HCT116 (cell line): Measurements from ENCODE around the gene MYH10. TPM values are rescaled to one million over a fixed set of nuclear protein-coding genes. Genes with fewer than 3 reads are reported as not detected.

Experiments used
- ATAC-seq: fragments of 200-7000 bp; cut with Tn5 transposase; 2 replicates; pipeline ENCODE4 v1.9.1; 2020; ENCODE audit warnings: mild to moderate bottlenecking, moderate library complexity
- BruUV-seq: library from RNA; stranded (reverse); fragments of 400-500 nt; replicated peaks from 2 replicates; lab custom pipeline; 2021; lab: Mats Ljungman, UMichigan
- CTCF ChIA-PET: fragments of 300-600 bp; sonication (Branson Sonifier 250); formaldehyde crosslinking; loops from one replicate; lab custom pipeline; 2021; ENCODE audit warnings: antibody characterized with exemption; lab: Charles Lee
- POLR2A ChIA-PET: fragments of 300-600, 350-600 bp; sonication (Branson Sonifier 250); formaldehyde crosslinking; loops from one replicate; lab custom pipeline; 2021; ENCODE audit warnings: antibody characterized with exemption; lab: Charles Lee
- RAD21 ChIA-PET, 2 experiments: fragments of 300-600 bp; sonication (Branson Sonifier 250); formaldehyde crosslinking; loops; one replicate each; lab custom pipeline; 2023; ENCODE audit warnings: low total read pairs in 2 of 2; ENCODE audit not compliant: uncharacterized antibody in 2 of 2, unreplicated experiment in 2 of 2, low non-redundant PET in 1 of 2; lab: Charles Lee
- DNase-seq: peaks from one replicate; pipeline ENCODE4 v3.0.0-alpha.2; 2010; ENCODE audit warnings: low read depth, low spot score
- H2AFZ ChIP-seq: fragments of 200-600 bp; shearing (Covaris generic), sonication (generic); 2 replicates; pipeline ENCODE4 v1.6.1; 2017; ENCODE audit warnings: low read depth, mixed run types, mixed read lengths, antibody characterized with exemption, low read length; ENCODE audit not compliant: poor library complexity, severe bottlenecking
- H3K27ac ChIP-seq: 2 replicates; pipeline ENCODE4 v1.5.1; 2012; ENCODE audit warnings: low read depth, low read length
- H3K27me3 ChIP-seq: fragments of 200-600 bp; sonication (generic); 2 replicates; pipeline ENCODE4 v1.6.1; 2016; ENCODE audit warnings: mixed run types, low read length, mixed read lengths; ENCODE audit not compliant: insufficient read depth
- H3K36me3 ChIP-seq, 2 experiments: fragments of 200-500 bp in 1 of 2; fragments of 200-600 bp in 1 of 2; sonication (Bioruptor generic) in 1 of 2; sonication (generic) in 1 of 2; 2 replicates each; pipeline versions ENCODE4 v1.5.1 to v1.6.1; 2014 to 2016; ENCODE audit warnings: low read length in 2 of 2, inconsistent platforms in 1 of 2, mixed read lengths in 1 of 2, mixed run types in 1 of 2; ENCODE audit not compliant: insufficient read depth in 2 of 2, control insufficient read depth in 1 of 2
- H3K4me1 ChIP-seq, 2 experiments: fragments of 200-600 bp in 1 of 2; sonication (generic) in 1 of 2; 2 replicates each; pipeline versions ENCODE4 v1.5.1 to v1.6.1; 2012 to 2017; ENCODE audit warnings: low read length in 2 of 2, inconsistent platforms in 1 of 2, mild to moderate bottlenecking in 1 of 2, mixed read lengths in 1 of 2, mixed run types in 1 of 2, moderate library complexity in 1 of 2; ENCODE audit not compliant: insufficient read depth in 2 of 2, control insufficient read depth in 1 of 2
- H3K4me2 ChIP-seq: fragments of 200-600 bp; sonication (generic); 2 replicates; pipeline ENCODE4 v1.6.1; 2017; ENCODE audit warnings: mixed run types, low read length, mixed read lengths
- H3K4me3 ChIP-seq, 2 experiments: fragments of 200-600 bp in 1 of 2; sonication (generic) in 1 of 2; replicated peaks in 1 of 2; 2 replicates each; pipeline ENCODE4 v1.5.1; 2011 to 2016; ENCODE audit warnings: low read length in 2 of 2, control low read depth in 1 of 2, low read depth in 1 of 2, mild to moderate bottlenecking in 1 of 2, mixed read lengths in 1 of 2, mixed run types in 1 of 2
- H3K79me2 ChIP-seq: fragments of 200-600 bp; sonication (generic); 2 replicates; pipeline ENCODE4 v1.6.1; 2017; ENCODE audit warnings: mild to moderate bottlenecking, mixed run types, low read length, moderate library complexity, mixed read lengths; ENCODE audit not compliant: insufficient read depth
- H3K9ac ChIP-seq: fragments of 200-600 bp; sonication (generic); 2 replicates; pipeline ENCODE4 v1.6.1; 2016; ENCODE audit warnings: low read length, mixed read lengths
- H3K9me2 ChIP-seq: fragments of 200-600 bp; sonication (generic), shearing (Covaris generic); 2 replicates; pipeline ENCODE4 v1.6.1; 2017; ENCODE audit warnings: mixed run types, mild to moderate bottlenecking, moderate library complexity; ENCODE audit not compliant: insufficient read depth
- H3K9me3 ChIP-seq, 2 experiments: fragments of 200-500 bp in 1 of 2; fragments of 200-600 bp in 1 of 2; sonication (Bioruptor generic) in 1 of 2; sonication (generic) in 1 of 2; 2 replicates each; pipeline ENCODE4 v1.6.1; 2014 to 2017; ENCODE audit warnings: low read length in 2 of 2, mixed read lengths in 2 of 2, inconsistent platforms in 1 of 2, low read depth in 1 of 2, mild to moderate bottlenecking in 1 of 2, mixed run types in 1 of 2, moderate library complexity in 1 of 2; ENCODE audit not compliant: control insufficient read depth in 1 of 2, insufficient read depth in 1 of 2
- H4K20me1 ChIP-seq: fragments of 200-600 bp; sonication (generic), shearing (Covaris generic); 2 replicates; pipeline ENCODE4 v1.6.1; 2017; ENCODE audit warnings: mixed run types, mild to moderate bottlenecking, moderate library complexity; ENCODE audit not compliant: insufficient read depth
- CBX3 ChIP-seq: IDR thresholded peaks from 2 replicates; pipeline ENCODE4 v1.6.1; 2012; ENCODE audit warnings: low read depth
- EGR1 ChIP-seq: IDR thresholded peaks from 2 replicates; pipeline ENCODE4 v1.6.1; 2012; ENCODE audit warnings: low read depth
- ELF1 ChIP-seq: IDR thresholded peaks from 2 replicates; pipeline ENCODE4 v1.6.1; 2012; ENCODE audit warnings: low read depth, borderline replicate concordance
- EZH2phosphoT487 ChIP-seq: fragments of 200-600 bp; IDR thresholded peaks from 2 replicates; pipeline ENCODE4 v1.6.1; 2018; ENCODE audit warnings: antibody characterized with exemption, borderline replicate concordance
- JUND ChIP-seq: IDR thresholded peaks from 2 replicates; pipeline ENCODE4 v1.6.1; 2012
- POLR2A ChIP-seq: IDR thresholded peaks from 2 replicates; pipeline ENCODE4 v1.7.0; 2011; ENCODE audit warnings: borderline replicate concordance; ENCODE audit not compliant: insufficient read depth, insufficient read length; ENCODE audit errors: extremely low read depth
- POLR2AphosphoS5 ChIP-seq: IDR thresholded peaks from 2 replicates; pipeline ENCODE4 v1.6.1; 2011; ENCODE audit warnings: mild to moderate bottlenecking, low read depth, low read length, moderate library complexity
- SIN3A ChIP-seq: IDR thresholded peaks from 2 replicates; pipeline ENCODE4 v1.6.1; 2012; ENCODE audit warnings: low read depth
- SP1 ChIP-seq: IDR thresholded peaks from 2 replicates; pipeline ENCODE4 v1.6.1; 2012; ENCODE audit warnings: low read depth
- SRF ChIP-seq: IDR thresholded peaks from 2 replicates; pipeline ENCODE4 v1.6.1; 2012; ENCODE audit warnings: low read depth
- TCF7L2 ChIP-seq: IDR thresholded peaks from 2 replicates; pipeline ENCODE4 v1.7.0; 2011; ENCODE audit warnings: borderline replicate concordance, inconsistent platforms; ENCODE audit not compliant: insufficient read depth, insufficient read length; ENCODE audit errors: extremely low read depth
- YY1 ChIP-seq: IDR thresholded peaks from 2 replicates; pipeline ENCODE4 v1.6.1; 2011; ENCODE audit warnings: low read length, low read depth, moderate library complexity, mild to moderate bottlenecking; ENCODE audit not compliant: insufficient replicate concordance; ENCODE audit errors: extremely low read depth
- ZNF274 ChIP-seq: fragments of 200-500 bp; sonication (Bioruptor generic); IDR thresholded peaks from 2 replicates; pipeline ENCODE4 v1.6.1; 2014; ENCODE audit warnings: mild to moderate bottlenecking, low read depth, low read length, inconsistent platforms
- intact Hi-C: fragments of 100-400 bp; cut with micrococcal nuclease; formaldehyde crosslinking; loops from 2 replicates; pipeline ENCODE4 v1.10.0; 2022
- total RNA-seq: library from RNA; stranded (reverse); gene quantifications from one replicate; pipeline ENCODE4 v1.2.1, GENCODE V29; 2021; ENCODE audit not compliant: unreplicated experiment
- TF ChIP-seq, protein P1 (sequence below): IDR thresholded peaks from 2 replicates; pipeline ENCODE4 v1.6.1; 2011; ENCODE audit warnings: mild to moderate bottlenecking, low read length, moderate library complexity; ENCODE audit not compliant: insufficient replicate concordance; ENCODE audit errors: extremely low read depth
- TF ChIP-seq, protein P2 (sequence below): IDR thresholded peaks from 2 replicates; pipeline ENCODE4 v1.6.1; 2012; ENCODE audit warnings: low read depth
- TF ChIP-seq, protein P3 (sequence below): IDR thresholded peaks from 2 replicates; pipeline ENCODE4 v1.6.1; 2012
- TF ChIP-seq, protein P4 (sequence below), 3 experiments: fragments of 200-600 bp in 1 of 3; sonication (generic) in 1 of 3; IDR thresholded peaks in 2 of 3; conservative IDR thresholded peaks in 1 of 3; 2 replicates each; pipeline ENCODE4 v1.5.1; 2012 to 2017; ENCODE audit warnings: low read depth in 2 of 3, low read length in 2 of 3, antibody characterized with exemption in 1 of 3, borderline replicate concordance in 1 of 3, control low read depth in 1 of 3, mild to moderate bottlenecking in 1 of 3, mixed read lengths in 1 of 3, mixed run types in 1 of 3, moderate library complexity in 1 of 3; ENCODE audit not compliant: insufficient read depth in 1 of 3
- TF ChIP-seq, protein P5 (sequence below): IDR thresholded peaks from 2 replicates; pipeline ENCODE4 v1.6.1; 2012

MYH10 gene
- total RNA-seq, 1 experiment from 2014 or later: 39.2 TPM

DNA sequence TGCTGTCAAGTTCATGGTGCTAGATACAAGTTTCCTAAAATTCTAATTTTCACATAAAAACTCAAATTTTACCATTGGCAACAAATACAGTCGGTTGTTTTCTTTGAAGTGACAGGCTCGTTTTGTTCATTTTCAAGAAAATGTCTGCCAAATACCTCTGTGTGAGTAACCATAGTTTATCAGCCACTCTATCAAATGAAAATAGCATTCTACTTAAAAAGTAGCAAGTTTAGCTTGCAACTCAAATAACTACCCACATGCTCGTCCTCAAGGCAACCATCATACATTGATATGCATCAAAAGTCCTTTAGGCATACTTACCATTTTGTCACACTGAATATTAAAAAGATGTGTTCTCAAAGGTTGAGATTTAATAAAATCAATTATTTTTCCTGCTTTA is 11.7 kb downstream of the MYH10 start:
- peaks cover 20% of the 10 kb centered on the region for H3K79me2 ChIP-seq
- CTCF ChIA-PET: no interaction called here
- DNase-seq: no peak
- no peak overlapping the region for H2AFZ ChIP-seq
- no peaks in the 10 kb centered on the region for H4K20me1 ChIP-seq
- no peak overlapping the region for H3K9ac ChIP-seq
- intact Hi-C loops: no loop called here
- H3K36me3 ChIP-seq: no peaks in the 10 kb centered on the region
- no peak overlapping the region for H3K27ac ChIP-seq
- peaks cover 0 to 13% of the 10 kb centered on the region in 2 experiments; a peak in 1 of 4 replicates for H3K4me1 ChIP-seq
- POLR2A ChIA-PET: no interaction called here
- H3K4me3 ChIP-seq: no peak overlapping the region
- H3K9me2 ChIP-seq: no peaks in the 10 kb centered on the region
- RAD21 ChIA-PET: no interaction called here
- H3K9me3 ChIP-seq: no peaks in the 10 kb centered on the region
- H3K4me2 ChIP-seq: no peak overlapping the region
- H3K27me3 ChIP-seq: no peaks in the 10 kb centered on the region
- ATAC-seq: no peak
- TF ChIP-seq, protein P1, sequence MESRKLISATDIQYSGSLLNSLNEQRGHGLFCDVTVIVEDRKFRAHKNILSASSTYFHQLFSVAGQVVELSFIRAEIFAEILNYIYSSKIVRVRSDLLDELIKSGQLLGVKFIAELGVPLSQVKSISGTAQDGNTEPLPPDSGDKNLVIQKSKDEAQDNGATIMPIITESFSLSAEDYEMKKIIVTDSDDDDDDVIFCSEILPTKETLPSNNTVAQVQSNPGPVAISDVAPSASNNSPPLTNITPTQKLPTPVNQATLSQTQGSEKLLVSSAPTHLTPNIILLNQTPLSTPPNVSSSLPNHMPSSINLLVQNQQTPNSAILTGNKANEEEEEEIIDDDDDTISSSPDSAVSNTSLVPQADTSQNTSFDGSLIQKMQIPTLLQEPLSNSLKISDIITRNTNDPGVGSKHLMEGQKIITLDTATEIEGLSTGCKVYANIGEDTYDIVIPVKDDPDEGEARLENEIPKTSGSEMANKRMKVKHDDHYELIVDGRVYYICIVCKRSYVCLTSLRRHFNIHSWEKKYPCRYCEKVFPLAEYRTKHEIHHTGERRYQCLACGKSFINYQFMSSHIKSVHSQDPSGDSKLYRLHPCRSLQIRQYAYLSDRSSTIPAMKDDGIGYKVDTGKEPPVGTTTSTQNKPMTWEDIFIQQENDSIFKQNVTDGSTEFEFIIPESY: no peak
- TF ChIP-seq POLR2AphosphoS5 (no peak), CBX3 (no peak), JUND (no peak), ZNF274 (no peak), EGR1 (no peak), SIN3A (no peak), TCF7L2 (no peak), EZH2phosphoT487 (no peak), POLR2A (no peak), YY1 (no peak), ELF1 (no peak), SRF (no peak), SP1 (no peak)
- TF ChIP-seq, protein P2, sequence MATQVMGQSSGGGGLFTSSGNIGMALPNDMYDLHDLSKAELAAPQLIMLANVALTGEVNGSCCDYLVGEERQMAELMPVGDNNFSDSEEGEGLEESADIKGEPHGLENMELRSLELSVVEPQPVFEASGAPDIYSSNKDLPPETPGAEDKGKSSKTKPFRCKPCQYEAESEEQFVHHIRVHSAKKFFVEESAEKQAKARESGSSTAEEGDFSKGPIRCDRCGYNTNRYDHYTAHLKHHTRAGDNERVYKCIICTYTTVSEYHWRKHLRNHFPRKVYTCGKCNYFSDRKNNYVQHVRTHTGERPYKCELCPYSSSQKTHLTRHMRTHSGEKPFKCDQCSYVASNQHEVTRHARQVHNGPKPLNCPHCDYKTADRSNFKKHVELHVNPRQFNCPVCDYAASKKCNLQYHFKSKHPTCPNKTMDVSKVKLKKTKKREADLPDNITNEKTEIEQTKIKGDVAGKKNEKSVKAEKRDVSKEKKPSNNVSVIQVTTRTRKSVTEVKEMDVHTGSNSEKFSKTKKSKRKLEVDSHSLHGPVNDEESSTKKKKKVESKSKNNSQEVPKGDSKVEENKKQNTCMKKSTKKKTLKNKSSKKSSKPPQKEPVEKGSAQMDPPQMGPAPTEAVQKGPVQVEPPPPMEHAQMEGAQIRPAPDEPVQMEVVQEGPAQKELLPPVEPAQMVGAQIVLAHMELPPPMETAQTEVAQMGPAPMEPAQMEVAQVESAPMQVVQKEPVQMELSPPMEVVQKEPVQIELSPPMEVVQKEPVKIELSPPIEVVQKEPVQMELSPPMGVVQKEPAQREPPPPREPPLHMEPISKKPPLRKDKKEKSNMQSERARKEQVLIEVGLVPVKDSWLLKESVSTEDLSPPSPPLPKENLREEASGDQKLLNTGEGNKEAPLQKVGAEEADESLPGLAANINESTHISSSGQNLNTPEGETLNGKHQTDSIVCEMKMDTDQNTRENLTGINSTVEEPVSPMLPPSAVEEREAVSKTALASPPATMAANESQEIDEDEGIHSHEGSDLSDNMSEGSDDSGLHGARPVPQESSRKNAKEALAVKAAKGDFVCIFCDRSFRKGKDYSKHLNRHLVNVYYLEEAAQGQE: no peak
- TF ChIP-seq, protein P3, sequence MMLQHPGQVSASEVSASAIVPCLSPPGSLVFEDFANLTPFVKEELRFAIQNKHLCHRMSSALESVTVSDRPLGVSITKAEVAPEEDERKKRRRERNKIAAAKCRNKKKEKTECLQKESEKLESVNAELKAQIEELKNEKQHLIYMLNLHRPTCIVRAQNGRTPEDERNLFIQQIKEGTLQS: no peak
- TF ChIP-seq, protein P4, sequence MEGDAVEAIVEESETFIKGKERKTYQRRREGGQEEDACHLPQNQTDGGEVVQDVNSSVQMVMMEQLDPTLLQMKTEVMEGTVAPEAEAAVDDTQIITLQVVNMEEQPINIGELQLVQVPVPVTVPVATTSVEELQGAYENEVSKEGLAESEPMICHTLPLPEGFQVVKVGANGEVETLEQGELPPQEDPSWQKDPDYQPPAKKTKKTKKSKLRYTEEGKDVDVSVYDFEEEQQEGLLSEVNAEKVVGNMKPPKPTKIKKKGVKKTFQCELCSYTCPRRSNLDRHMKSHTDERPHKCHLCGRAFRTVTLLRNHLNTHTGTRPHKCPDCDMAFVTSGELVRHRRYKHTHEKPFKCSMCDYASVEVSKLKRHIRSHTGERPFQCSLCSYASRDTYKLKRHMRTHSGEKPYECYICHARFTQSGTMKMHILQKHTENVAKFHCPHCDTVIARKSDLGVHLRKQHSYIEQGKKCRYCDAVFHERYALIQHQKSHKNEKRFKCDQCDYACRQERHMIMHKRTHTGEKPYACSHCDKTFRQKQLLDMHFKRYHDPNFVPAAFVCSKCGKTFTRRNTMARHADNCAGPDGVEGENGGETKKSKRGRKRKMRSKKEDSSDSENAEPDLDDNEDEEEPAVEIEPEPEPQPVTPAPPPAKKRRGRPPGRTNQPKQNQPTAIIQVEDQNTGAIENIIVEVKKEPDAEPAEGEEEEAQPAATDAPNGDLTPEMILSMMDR (IDR thresholded peaks at IDR 0.05 in 2 of 3, conservative IDR thresholded peaks at IDR 0.05 in 1 of 3; ENCODE audit: borderline replicate concordance in 1 of 3, insufficient read depth in 1 of 3, low read depth in 2 of 3, low read length in 2 of 3): no peak
- TF ChIP-seq, protein P5, sequence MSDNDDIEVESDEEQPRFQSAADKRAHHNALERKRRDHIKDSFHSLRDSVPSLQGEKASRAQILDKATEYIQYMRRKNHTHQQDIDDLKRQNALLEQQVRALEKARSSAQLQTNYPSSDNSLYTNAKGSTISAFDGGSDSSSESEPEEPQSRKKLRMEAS: no peak
- no TSS peak for BruUV-seq
